Dermis blood vessel endothelial cell (primary cell): ENCODE data around the gene F7. TPM values are rescaled to one million over a fixed set of nuclear protein-coding genes. Genes with fewer than 3 reads are reported as not detected.
"Not testable (repeated sequence)": the region's sequence is repeated elsewhere in the genome, so short reads cannot be mapped to it uniquely, and the experiment has no call there.

Source experiments
- DNase-seq: peaks from one replicate; pipeline ENCODE4 v3.0.0; 2010
- total RNA-seq: library from RNA; depleted of rRNA; stranded (reverse); fragments of >200 nt; gene quantifications from 2 replicates; pipeline ENCODE4 v1.2.3, GENCODE V29; 2014

The F7 gene
- total RNA-seq, 1 donor from 2014 or later, result not detected

DNA sequence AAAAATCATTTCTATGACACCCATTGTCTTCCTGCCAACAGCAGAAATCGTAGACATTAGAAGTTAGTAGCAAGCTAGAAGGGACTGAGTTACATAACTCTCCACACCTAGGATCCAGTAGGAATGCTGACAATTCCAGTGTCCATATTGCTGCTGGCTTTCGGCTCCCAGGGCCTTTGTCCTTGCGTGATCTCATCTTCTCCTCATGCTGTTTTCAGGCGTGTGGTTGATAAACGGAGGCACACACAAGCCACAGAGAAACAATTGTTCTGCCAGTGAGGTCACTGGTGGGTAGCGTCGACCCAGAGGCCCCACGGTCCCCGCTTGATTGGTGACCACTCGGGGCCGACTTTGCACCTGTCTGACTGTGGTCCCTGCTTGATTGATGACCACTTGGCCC lies 31.6 kb upstream of the F7 start:
- no peak for DNase-seq

DNA sequence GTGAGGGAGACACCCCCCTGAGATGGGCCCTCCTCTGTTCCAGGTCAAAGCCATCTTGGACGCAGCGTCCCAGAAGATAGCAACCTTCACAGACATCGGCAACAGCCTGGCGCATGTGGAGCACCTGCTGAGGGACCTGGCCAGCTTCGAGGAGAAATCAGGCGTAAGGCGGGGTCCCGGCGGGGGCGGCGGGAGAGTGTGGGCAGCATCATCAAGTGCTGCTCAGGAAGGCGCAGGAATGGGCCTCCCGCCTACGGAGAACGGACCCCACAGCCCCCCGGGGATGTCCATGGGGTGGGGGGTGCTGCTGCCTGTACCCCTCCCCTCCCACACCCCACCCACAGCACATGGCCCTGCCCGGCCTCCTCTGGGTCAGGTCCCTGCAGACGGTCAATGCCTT lies 31.2 kb upstream of the F7 start:
- no peak for DNase-seq

- DNase-seq, result no peak
These were observed 30.7 kb upstream of the F7 start for GRCh38 chr13:113074876-113075275.

- DNase-seq, result no peak
These were observed 29.9 kb upstream of the F7 start for GRCh38 chr13:113075711-113076110.

DNA sequence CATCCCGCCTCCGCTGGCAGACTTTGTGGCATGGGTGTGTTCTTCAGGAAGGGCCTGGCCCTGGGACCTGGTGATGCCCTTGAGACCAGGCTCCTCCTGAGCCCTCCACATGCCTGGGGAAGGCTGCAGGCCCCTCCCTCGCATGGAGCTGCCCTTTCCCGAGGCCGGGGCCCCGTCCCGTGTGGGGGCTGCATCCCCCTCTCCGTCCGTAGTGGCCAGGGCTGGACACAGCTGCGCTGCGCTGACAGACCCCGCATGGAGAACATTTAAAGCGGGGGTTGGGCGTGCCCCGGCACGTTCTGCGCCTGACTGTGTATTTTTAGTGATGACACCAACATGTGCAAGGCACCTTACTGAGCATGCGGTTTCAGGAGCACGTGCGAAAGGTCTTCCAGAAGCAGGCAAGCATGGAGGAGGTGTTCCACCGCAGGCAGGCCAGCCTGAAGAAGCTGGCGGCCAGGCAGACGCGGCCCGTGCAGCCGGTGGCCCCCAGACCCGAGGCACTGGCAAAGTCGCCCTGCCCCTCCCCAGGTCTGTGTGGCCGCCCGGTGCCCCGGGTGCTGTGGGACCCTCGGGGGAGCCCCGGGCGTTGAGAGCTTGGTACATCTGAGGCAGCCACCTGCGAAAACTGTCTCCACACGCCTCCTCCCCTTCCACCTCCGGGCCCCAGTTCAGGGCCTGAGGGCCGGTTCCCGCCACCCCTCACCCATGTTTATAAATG lies 28.8 kb upstream of the F7 start:
- DNase-seq, result no peak

DNA sequence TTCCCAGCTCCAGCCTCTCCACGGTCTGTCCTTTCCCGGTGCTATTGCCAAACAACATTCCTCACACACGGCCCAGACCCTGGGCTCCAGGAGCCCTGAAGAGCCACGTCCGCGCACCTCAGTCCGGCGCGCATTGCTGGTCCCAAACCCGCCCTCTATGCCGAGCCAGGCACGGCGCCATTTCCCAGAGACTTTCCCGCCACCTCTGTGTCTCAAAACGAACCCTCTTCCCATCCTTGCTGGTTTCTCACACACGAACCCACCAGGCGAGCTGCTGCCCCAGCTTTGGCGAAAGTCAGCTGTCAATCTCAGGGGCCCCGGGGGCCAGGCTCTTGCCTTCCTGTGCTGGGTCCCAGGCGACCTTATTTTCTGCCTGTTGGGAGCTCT lies 28.0 kb upstream of the F7 start:
- no peak for DNase-seq

- DNase-seq, result no peak
These were observed 27.4 kb upstream of the F7 start for GRCh38 chr13:113077953-113078901.

GRCh38 chr13:113078902-113079780 lies 26.4 kb upstream of the F7 start:
- peak; percentile 13 for DNase-seq

DNA sequence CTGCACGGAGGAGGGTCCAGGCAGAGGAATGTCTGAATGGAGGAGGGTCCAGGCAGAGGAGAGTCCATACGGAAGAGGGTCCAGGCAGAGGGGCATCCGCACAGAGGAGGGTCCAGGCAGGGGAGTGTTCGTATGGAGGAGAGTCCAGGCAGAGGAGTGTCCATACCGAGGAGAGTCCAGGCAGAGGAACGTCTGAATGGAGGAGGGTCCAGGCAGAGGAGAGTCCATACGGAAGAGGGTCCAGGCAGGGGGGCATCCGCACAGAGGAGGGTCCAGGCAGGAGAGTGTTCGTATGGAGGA lies 25.9 kb upstream of the F7 start:
- not testable (repeated sequence) for DNase-seq

GRCh38 chr13:113080361-113080831 lies 25.2 kb upstream of the F7 start:
- no peak for DNase-seq

GRCh38 chr13:113080901-113081521 lies 24.6 kb upstream of the F7 start:
- no peak for DNase-seq

DNA sequence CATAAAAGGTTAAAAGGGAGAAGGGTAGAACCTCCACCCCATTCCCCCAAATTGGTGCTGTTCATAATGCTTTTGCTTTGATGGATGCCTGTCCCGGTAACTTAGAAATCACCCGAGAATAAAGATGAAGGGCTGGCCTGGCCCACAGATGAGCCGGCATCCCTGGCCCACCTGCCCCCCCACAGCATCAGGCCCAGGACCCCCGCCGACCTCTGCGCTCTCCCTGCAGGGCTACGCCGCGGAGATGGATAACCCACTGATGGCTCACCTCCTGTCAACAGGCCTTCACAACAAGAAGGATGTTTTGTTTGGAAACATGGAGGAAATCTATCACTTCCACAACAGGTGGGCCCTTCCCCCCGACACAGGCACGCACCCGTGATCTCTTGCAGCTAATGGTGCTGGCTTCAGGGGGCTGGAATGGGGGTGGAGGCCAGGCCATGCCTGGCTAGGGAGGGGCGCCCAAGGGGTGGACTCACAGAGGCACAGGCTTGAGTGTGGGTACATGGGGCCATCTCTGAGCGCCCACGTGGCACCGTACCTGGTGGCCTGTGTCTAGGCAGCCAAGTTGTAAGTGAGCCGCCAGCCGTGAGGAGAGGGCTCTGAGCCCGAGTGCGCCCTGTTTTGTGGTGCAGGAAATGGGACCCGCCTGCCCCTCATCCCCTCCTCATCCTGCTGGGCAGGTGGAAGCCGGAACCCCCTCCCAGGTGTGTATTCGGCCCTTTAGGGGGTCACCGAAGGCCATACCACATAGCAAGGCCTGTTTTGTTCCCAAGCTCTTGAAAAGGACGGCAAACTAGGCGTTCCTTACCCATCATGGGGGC lies 23.2 kb upstream of the F7 start:
- no peak for DNase-seq

DNA sequence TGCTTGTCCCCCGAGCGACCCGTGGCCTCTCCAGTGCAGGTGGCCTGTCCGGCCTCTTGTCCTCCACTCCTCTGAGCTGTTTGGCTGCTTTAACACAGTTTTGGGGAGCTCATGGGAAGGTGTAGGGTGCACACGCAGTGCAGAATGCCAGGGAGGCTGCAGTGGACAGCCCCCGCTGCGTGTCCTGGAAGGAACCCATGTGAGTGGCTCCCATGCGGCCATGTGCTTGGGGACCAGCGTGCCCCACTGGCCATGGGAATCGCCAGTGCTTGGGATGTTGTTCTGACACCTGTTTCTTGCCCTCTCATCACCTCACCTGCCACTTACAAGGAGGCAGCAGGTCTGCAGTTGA lies 22.6 kb upstream of the F7 start:
- DNase-seq, result no peak

GRCh38 chr13:113083402-113084061 lies 22.1 kb upstream of the F7 start:
- no peak for DNase-seq

DNA sequence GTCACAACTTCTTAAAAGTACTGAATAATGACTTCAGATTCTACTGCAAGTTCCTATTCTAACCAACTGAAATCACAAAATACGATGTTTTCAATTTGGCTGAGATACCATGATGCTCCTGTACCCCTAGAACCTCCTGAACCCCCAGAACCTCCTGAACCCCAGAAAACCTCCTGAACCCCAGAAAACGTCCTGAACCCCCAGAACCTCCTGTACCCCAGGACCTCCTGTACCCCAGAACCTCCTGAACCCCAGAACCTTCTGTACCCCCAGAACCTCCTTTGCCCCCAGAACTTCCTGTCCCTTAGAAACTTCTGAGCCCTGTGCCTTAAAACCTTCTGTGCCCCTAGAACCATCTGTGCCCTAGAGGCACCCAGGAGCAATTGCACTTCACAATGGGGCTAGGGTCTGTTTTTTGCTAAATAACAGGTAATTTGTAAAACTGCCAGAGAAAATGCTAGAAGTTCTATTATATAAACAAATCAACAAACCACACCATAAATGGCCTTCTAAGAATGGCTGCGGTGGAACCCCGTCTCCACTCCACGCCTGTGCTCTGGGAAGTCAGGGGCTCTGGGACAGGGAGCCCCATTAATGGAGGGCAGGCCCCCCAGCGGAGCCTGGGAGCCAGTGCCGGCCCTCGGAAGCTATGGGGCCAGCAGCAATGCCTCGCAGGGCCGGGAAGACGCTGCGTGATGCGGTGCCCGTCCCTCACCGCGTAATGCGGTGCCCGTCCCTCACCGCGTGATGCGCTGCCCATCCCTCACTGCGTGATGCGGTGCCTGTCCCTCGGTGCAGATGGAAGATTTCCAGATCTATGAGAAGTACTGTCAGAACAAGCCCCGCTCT lies 21.3 kb upstream of the F7 start:
- no peak for DNase-seq

GRCh38 chr13:113084943-113085540 lies 20.5 kb upstream of the F7 start:
- DNase-seq, result no peak

- peak; percentile 9 for DNase-seq
These were observed 19.4 kb upstream of the F7 start for GRCh38 chr13:113086031-113086750.

- DNase-seq, result no peak
These were observed 18.3 kb upstream of the F7 start for GRCh38 chr13:113086991-113087922.
